K562 (cell line): ENCODE data around the gene ZNF629. TPM values are rescaled to one million over a fixed set of nuclear protein-coding genes. Genes with fewer than 3 reads are reported as not detected.
A peak's percentile ranks its signal among the peaks of the same experiment; 100 is the strongest.

Experiments used
- ATF7 ChIP-seq: fragments of 450-650 bp; IDR thresholded peaks from 2 replicates; pipeline ENCODE4 v1.7.1; 2014; ENCODE audit warnings: mild to moderate bottlenecking, moderate library complexity
- CREBBP ChIP-seq: IDR thresholded peaks from one replicate; pipeline ENCODE4 v1.6.1; 2012; ENCODE audit warnings: low read depth, mild to moderate bottlenecking, control low read depth, inconsistent platforms, low read length
- KDM4B ChIP-seq, 2 experiments: fragments of 450-650 bp in 1 of 2; sonication (generic) in 1 of 2; IDR thresholded peaks; 2 replicates each; pipeline ENCODE4 v1.6.1; 2016 to 2017; ENCODE audit warnings: borderline replicate concordance in 2 of 2, antibody characterized with exemption in 1 of 2, low read depth in 1 of 2, mild to moderate bottlenecking in 1 of 2
- MGA ChIP-seq: fragments of 450-650 bp; IDR thresholded peaks from 2 replicates; pipeline ENCODE4 v1.6.1; 2016; ENCODE audit warnings: mild to moderate bottlenecking, moderate library complexity
- NCOA1 ChIP-seq: fragments of 450-650 bp; IDR thresholded peaks from 2 replicates; pipeline ENCODE4 v1.6.1; 2016; ENCODE audit warnings: low read depth
- PHF20 ChIP-seq: fragments of 450-650 bp; IDR thresholded peaks from 2 replicates; pipeline ENCODE4 v1.6.1; 2018; ENCODE audit not compliant: partially characterized antibody
- PRDM10 ChIP-seq: fragments of 450-650 bp; IDR thresholded peaks from 2 replicates; pipeline ENCODE4 v1.6.1; 2018; ENCODE audit not compliant: partially characterized antibody
- SRF ChIP-seq, 2 experiments: fragments of 250-450, 450-650 bp in 1 of 2; sonication (Bioruptor Pico) in 1 of 2; sonication (generic) in 1 of 2; formaldehyde crosslinking; IDR thresholded peaks; 2 replicates each; pipeline versions ENCODE4 v1.5.0 to v1.5.1; 2020 to 2022; ENCODE audit warnings: mild to moderate bottlenecking in 1 of 2, missing genetic modification reagents in 1 of 2
- SRSF7 ChIP-seq: fragments of 200-400 bp; formaldehyde crosslinking; optimal IDR thresholded peaks from 2 replicates; pipeline ENCODE3; 2017; ENCODE audit warnings: mild to moderate bottlenecking, low read depth, low read length
- XRCC4 ChIP-seq: IDR thresholded peaks from one replicate; pipeline ENCODE4 v1.6.1; 2011; ENCODE audit not compliant: insufficient read depth, insufficient read length; ENCODE audit errors: extremely low read depth
- ZNF133 ChIP-seq: fragments of 250-450 bp; sonication (Bioruptor Pico); IDR thresholded peaks from 2 replicates; pipeline ENCODE4 v1.4.0; 2020; ENCODE audit warnings: mild to moderate bottlenecking
- ZNF444 ChIP-seq: fragments of 250-450 bp; sonication (Bioruptor Pico); IDR thresholded peaks from 2 replicates; pipeline ENCODE4 v1.4.0; 2020; ENCODE audit warnings: mild to moderate bottlenecking, moderate library complexity
- polyA plus RNA-seq, 8 experiments: library from polyadenylated mRNA; depleted of rRNA in 4 of 8; stranded (reverse) in 5 of 8; unstranded in 3 of 8; fragments of >200 nt; fragmentation: Nextera tagmentation in 2 of 8; fragmentation: Illumina TruSeq in 1 of 8; extraction: Ambion mirVana in 2 of 8; extraction: Trizol in 1 of 8; gene quantifications; 2 replicates each; pipeline versions ENCODE4 v1.2.1 to v1.2.3, GENCODE V29; 2011 to 2014; ENCODE audit warnings: inconsistent platforms in 1 of 8, missing spikeins in 1 of 8
- total RNA-seq, 7 experiments: library from RNA; depleted of rRNA in 6 of 7; stranded (reverse); fragments of >200 nt in 6 of 7; fragmentation: Illumina TruSeq in 2 of 7; extraction: Trizol in 2 of 7; gene quantifications; 2 replicates each; pipeline versions ENCODE4 v1.2.1 to v1.2.3, GENCODE V29; 2011 to 2021; ENCODE audit warnings: low replicate concordance in 1 of 7

The ZNF629 gene
- total and polyA plus RNA-seq, 9 of the 15 experiments (the other 6 are each of a cell fraction or from before 2014, with no cell fraction given) = 0.44 to 18.8 (median 7.4) TPM

- TF ChIP-seq XRCC4 (no peak), KDM4B (IDR thresholded peaks at IDR 0.05; ENCODE audit: borderline replicate concordance in 2 of 2, low read depth in 1 of 2) (peak in 1 of 2 experiments; percentile 19; a peak in 1 of 4 replicates), SRF (CRISPR knock-in tag; IDR thresholded peaks at IDR 0.05) (peak in 1 of 2 experiments; percentile 69; a peak in 2 of 4 replicates), ZNF444 (CRISPR knock-in tag) (0 out of 2 replicates have a peak, but pooled peaks have one; percentile 38), PRDM10 (peak; percentile 77), SRSF7 (no peak), ZNF133 (no peak), PHF20 (peak; percentile 94), NCOA1 (0 out of 2 replicates have a peak, but pooled peaks have one; percentile 14), ATF7 (peak; percentile 73), CREBBP (no peak), MGA (no peak; the same call in 1 of the 2 replicates)
Measured at GRCh38 chr16:30747799-30748633, 39.0 kb downstream of the ZNF629 start, which contains the start of gene PHKG2 (continued).
